Stimulated activated CD8-positive, alpha-beta memory T cell treated with anti-CD3 and anti-CD28 coated beads, Interleukin-7, amount 100 ng/mL, for 4 hours (primary cell): ENCODE results near the gene FRRS1L.

Experiments
- DNase-seq, 2 donors: peaks; one replicate each; pipeline ENCODE4 v3.0.0-alpha.2; 2020; ENCODE audit warnings: low read depth in 2 of 2

The FRRS1L gene

DNA sequence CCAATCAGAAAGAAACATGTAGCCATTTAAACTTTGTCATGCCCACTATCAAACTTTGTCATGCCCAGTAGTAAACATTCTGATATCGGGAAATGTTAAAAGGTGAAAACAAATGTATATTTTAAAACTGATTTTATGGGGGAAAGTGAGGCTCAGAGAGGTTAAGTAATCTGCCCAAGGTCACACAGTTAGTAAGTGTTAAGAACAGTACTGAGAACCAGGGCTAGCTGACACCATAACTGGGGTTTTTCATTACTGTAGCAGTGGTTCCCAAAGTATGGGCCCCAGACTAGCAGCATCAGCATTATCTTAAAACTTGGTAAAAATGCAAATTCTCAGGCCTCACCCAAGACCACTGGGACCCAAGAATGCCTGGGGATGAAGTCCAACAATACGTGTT lies 9.9 kb upstream of the FRRS1L start:
- DNase-seq, result no peak

DNA sequence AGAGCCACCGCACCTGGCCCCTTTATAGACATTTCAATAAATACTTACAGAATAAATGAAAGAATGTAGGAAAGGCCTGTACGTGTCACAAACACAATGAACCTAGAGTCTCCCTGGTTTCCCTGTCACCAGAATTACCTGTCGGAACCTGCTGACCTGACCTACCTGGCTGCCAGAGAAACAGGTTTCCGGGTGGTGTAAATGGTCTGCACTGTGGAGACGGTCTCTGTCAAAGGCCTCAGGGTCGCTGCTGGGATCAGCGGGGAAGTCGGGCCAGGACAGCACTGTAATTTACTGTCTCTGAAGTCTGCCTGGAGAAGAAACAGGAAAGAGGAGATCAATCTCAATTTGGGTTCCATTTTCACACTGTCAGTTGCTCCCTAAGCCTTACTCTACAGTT lies 9.3 kb upstream of the FRRS1L start:
- DNase-seq, result no peak

DNA sequence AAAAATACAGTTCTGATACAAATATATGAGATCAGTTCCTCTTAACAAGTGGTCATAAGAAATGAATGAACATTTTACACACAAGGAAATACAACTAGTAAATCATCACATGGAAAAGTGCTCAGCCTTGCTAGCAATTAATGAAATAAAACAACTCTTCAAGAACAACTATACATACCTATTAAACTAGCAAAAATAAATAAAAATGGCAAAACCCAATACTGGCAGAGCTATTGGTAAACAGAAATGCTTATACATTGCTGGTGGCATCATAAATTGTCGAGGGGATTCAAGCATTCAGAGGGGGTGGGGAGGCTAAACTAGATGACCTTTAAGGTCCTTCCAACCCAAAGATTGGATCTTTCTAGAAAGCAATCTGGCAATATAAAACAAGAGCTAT lies 5.9 kb upstream of the FRRS1L start:
- DNase-seq, result no peak

DNA sequence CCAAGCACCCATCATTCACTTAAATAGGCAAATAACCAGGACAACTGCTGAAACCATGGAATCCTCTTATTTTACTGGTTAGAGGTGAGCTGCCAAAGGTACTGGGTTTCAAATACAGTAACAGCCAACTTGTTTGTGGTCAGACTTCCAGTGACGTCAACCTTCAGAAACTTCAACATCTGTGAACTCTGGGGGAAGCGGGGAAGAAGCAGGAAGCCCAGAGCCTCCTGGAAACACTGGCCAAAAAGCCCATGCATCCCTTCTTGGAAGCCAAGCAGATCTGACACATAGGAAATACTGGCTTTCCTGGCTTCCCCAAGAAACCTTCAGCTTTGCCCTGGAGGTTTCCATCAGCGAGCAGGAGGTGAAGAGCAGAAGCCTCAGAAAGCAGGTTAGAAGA lies 4.9 kb upstream of the FRRS1L start:
- no peak for DNase-seq

DNA sequence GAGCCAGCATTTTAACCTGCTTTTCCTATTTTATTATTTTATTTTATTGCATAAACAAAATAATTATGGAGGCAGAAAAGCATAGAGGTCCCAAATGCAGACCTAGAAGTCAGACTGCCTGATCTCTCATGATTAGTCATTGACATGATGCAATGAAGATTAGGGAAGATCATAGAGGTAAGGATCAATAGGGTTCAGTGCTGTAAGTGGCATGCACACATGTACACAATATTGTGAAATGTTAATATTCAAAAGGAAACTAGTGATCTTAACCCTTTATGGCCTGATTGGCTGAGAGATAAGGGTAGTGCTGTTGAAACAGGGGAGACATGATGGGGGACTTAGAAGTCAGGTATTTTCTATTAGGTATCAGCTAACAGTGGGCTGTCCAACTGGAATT lies 1.1 kb upstream of the FRRS1L start:
- DNase-seq, result no peak

DNA sequence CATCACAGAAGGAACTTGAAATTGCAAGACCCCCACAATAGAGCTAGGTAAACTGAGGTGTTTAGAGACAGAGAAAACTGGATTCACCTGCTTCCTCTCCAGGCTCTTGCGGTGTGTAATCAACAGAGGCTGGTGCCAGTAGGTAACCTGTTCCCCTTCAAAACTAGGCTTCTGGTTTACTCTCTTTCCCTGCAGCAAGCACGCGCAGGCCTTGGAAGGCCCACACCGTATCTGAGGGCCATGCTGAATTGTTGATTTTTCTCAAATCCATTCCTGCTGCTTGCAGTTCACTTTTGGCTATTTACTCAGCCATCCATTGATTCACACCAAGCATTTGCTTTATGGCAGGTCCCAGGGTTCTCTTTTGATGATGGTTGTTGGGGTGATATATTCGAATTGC lies 667 bp upstream of the FRRS1L start:
- DNase-seq, result no peak

DNA sequence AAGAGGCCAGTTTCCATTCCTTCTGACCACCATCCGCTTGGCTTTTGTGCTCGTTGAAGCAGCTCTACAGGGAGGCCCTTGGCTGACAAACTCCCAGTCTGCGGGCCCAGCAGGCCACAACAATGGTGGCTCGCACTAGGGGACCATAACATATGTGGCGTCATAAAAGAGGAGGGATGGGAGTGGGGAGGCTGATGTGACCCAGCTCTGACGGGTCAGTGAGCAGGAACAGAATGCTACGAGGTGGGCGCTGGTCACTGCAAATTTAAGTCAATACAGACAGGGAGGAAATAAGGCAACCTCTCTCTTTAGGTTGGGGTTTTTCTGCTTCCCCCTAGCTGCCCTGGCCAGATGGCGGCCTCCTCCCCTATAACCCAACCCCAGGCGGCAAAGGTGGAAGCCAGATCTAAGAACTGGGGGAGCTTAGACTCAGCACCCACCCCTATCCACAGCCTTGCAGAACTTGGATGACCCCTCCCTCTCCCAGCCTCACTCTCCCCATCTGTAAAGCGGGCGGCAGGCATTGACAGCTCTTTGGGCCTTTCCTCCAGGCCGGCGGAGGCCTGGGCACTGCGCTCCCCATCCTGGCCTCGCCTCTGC lies 778 bp downstream of the FRRS1L start:
- no peak for DNase-seq

DNA sequence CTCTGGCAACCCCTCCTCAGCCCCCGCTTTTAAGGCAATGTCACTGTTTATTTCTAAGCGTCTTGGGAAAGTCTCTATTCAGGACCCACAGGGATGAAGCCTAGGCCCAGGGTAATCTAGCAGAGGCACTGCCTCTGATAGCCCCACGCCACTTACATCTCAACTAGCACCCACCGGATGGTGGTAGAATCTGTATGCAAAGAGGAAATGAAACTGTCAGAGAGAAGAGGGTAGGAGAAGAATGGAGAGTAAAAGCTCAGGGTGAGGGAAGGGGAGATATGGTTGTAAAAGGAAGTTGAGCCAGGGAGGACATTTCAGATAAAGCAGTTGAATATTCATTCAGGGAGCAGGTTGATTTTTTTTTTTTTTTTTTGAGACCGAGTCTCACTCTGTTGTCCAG lies 3.0 kb downstream of the FRRS1L start:
- no peak for DNase-seq

DNA sequence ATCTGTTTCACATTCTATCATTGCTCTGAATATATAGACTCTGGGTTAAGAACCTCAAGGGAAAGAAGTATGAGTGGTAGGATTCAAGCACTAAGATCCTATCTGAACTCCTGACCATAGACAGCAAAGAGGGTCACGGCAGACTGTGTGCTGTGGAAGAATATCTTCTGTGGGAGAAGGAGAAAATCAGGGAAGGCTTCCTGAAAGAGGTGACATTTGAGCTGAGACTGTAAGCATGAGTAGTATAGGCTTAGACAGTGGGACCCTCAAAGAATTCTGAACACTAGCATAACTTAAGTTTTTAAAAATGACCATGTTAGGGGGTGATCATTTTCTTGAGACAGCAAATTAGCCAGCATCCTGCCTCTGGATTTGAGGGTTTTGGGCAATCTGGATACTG lies 3.9 kb downstream of the FRRS1L start:
- DNase-seq, result no peak

DNA sequence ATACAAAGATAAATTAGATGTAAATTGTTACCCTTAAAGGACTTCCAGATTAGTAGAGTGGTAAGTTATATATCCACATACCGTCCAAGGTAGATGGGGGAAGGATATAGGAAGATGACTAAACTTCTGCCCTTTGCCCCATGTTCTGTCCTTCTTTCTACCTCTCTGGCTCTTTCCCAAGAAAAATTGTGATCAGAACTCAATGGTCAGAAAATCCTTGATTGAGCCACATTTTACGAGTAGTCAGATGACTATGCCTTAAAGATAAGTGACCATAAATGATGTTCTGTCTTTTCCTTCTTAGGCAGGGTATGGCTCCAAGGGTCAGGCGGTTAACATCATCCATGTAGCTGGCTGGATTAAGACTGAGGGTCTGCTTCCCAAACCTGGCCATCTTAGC lies 4.4 kb downstream of the FRRS1L start:
- no peak for DNase-seq

DNA sequence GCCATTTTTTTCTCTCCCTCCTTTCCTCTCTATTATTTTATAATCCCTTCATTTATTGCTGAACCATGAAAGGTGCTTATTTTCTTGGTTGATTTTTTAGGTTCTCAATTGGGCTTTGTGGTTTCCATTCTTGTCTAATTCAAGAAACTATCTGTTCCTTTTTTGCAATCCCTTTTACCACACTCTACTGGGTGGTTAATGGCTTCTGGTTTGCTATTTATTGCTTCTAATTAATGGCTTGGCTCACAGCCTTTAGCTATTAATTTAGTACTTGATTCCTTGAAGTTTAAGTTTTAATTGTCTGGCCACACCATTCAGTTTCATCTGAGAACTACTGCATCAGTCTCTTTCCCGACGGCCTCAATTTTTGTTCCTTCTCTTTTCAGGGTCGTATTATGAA lies 5.6 kb downstream of the FRRS1L start:
- no peak for DNase-seq

DNA sequence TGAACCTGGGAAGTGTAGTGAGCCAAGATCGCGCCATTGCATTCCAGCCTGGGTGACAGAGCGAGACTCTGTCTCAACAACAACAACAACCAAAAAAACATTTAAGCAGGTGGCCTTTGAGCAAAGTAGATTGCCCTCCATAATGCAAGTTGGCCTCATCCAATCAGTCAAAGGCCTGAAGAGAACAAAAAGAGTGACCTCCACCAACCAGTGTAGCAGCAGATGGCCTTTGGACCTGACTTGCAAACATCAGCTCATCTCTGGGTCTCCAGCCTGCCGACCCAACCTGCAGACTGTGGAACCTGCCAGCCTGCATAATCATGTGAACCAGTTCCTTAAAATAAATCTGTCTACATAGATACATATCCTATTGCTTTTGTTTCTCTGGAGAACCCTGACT lies 7.5 kb downstream of the FRRS1L start:
- no peak for DNase-seq

DNA sequence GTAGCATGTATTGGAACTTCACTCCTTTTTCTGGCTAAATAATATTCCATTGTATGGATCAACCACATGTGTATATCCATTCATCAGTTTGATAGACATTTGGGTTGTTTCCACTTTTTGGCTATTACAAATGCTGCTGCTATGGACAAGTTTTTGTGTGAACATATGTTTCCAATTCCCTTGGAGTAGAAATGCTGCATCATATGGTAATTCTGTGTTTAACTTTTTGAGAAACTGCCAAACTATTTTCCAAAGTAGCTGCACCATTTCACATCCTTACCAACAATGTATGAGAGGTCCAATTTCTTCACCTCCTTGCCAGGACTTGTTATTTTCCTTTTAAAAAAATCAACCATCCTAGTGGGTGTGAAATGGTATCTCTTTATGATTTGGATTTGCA lies 8.4 kb downstream of the FRRS1L start:
- no peak for DNase-seq

DNA sequence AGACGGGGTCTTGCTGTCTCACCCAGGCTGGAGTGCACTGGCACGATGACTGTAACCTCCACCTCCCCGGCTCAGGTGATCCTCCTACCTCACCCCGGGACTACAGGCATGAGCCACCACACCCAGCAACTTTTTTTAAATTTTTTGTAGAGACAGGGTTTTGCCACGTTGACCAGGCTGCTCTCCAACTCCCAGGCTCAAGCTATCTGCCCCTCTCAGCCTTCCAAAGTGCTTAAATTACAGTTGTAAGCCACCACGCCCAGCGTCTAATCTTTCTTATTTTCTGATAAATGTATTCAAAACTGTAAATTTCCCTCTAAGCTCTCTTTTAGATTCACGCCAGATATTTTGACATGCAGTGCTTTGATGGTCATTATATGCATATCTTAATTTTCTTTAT lies 10.3 kb downstream of the FRRS1L start:
- DNase-seq, result no peak

DNA sequence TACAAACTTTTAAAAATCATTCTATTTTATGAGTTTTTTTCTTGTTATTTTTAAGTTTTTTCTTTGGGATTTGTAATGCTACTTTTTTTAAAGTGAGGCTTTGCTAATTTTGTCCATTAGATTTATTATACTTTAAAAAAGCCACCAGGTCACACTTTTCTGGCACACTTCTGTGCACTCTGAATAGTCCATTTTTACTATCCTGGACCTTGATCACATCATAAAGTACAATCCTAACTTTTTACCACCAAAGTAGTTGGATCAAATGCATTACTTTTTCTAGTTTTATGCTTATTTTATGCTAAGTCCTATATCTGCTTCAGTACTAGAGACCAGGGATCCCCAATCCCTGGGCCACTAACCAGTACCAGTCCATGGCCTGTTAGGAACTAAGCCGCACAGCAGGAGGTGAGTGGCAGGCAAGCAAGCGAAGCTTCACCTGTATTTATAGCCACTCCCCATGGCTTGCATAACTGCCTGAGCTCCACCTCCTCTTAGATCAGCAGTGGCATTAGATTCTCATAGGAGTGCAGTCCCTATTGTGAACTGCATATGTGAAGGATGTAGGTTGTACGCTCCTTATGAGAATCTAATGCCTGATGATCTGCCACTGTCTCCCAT lies 16.0 kb downstream of the FRRS1L start:
- no peak for DNase-seq

DNA sequence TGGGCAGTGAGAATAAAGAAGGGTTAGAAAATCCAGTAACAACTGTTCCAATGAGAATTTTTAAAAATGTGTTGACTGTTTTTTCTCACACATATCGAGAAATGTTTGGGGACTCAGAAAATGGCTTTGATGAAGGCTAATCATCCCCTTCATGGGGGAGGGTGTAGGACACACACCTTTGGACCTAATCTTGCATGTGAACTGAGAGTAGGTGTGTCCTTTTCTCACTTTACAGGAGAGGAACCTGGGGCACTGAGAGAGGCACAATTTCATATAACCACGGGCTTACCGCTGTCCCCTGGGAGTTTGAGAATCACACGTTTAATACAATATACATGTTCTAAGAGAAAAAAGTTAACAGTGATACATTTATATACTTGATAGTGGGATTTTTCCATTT lies 17.3 kb downstream of the FRRS1L start:
- DNase-seq, result no peak

DNA sequence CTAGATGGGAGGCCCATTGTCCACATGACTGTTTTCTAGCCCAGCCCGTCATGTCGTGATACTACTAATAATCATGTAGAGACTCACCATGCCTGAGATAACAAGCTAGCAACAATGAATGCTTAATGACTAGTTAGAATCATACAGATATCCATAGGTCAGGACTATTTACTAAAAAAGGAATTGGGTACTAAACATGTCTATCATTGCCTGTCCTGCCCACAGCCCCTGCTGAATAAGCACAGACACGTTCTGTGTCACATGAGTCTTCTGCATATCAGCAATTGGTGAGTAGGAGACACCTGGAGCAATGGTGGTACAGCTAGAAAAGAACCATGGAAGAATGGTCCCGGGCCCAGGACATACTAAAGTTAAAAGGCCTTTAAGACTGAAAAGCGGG lies 18.0 kb downstream of the FRRS1L start:
- DNase-seq, result no peak

DNA sequence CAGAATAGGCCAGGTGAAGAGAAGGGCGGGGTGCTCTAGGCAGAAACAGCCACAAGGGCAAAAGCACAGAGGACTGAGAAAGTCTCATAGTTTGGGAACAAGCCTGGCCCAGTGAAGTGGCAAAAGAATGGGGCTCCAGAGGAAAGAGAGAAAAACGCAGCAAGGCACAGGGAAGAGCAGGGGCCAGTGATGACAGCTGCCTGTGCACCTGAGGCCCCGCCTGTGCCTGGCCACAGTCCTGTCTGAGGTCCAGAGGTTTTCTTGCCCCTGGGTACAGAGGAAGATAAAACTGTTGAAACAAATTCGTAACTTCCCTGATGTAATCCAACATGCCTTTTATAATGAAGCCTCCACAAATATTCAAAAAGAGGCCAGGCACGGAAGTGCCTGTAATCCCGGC lies 22.0 kb downstream of the FRRS1L start:
- DNase-seq, result no peak

DNA sequence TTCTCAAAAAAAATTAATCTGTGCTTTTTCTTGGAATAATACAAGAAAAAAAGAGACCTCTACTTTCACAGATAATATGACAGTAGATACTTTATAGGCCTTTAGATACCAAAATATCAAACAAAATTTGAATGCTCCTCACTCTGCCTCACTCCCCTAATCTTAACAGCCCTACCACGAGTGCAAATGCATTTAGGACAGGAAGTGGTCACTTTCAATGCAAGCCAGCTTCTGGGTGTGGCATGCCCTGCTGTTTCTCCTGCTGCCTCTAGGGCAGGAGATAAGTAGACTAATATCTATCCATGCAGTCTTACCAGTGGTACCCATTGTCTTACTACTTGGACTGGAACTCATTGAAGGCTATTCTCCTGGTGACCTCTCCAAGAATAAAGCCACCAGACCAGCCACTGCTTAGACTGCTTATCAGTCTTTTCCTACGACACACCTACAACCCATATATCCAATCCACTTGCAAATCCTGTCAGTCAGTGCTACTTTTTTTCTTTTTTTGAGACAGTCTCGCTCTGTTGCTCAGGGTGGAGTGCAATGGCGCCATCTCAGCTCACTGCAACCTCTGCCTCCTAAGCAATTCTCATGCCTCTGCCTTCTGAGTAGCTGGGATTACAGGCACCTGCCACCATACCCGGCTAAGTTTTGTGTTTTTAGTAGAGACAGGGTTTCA lies 23.0 kb downstream of the FRRS1L start:
- DNase-seq, result no peak

DNA sequence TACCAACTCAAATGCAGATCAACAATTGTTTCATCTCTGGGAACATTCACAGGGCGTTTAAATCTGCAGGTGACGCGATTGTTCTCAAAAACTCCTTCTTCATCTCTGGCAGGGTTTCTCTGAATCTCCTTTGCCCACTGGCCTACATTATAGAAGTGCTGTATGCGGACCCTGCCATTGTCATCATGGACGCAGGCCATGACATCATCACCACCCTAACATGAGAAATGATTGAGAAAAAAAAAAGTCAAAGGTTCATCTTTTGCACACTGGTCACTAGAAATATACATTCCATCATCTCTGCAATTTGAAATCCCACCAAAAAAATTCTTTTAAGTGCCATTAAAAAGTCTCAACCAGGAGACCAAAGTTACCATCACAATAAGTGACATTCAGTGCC lies 25.7 kb downstream of the FRRS1L start:
- no peak for DNase-seq

DNA sequence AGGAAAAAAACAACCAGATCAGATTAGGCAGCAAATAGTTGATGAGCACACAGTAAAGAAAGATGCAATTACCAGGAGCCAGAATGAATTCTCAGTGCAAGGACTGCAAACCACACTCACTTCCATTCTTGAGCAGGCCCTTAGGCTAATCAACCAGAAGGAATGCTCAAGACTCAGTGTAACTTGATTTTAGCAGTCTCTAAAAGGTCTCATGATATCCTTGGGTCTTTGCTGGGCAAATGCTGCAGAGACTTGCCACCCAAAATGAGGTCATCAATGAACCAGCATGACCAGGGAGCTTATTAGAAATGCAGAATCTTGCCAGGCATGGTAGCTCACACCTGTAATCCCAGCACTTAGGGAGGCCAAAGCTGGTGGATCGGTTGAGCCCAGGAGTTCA lies 27.2 kb downstream of the FRRS1L start:
- no peak for DNase-seq

DNA sequence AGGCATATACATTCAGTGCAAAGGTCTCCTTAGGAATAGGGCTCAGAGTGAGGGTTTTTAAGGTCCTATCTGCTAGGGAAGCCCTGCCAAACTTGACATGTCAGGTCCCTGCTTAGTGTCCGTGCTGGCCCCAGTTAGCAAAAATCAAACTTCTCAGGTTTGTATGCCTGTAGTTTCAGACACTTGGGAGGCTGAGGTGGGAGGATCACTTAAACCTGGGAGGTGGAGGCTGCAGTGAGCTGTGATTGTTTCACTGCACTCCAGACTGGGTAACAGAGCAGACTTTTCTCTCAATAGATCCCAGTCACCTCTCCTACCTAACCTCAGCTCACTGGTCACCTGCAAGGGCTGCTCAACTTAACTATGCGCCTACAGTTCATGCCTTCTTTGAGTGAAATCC lies 28.6 kb downstream of the FRRS1L start:
- DNase-seq, result no peak

DNA sequence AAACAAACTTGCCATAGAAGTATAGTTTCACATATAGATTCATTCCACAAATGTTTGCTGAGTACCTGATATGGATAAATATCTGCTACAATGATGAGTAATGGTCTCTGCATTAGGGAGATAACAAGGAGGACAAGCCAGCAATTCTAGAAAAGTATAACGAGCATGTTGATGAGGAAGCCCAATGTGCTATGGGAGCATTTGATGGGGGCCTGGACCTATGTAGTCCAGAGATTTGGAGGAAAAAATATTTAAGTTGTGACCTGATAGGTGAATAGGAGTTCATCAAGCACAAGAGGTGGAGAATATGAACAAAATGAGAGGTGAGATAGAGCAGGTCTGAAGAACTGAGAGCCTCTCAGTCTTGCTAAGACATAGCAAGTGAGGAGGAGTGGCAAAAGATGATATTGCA lies 32.9 kb downstream of the FRRS1L start:
- DNase-seq, result no peak

DNA sequence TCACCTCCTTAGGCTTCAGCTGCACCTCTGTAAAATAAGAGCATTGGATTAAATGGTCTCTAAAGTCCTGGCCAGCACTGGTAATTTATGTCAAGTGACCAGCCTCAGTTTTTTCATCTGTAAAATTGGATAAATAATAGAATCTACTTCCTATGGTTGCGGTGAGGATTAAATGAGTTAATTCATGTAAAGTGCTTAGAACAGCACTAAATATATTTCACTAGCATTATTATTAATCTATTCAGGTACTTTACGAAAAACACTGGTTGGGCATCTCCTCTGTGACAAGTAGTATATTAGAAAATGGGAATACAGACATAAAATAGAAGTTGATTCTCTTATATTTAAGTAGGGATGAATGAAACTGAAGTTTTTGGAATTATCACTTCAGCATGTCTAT lies 33.5 kb downstream of the FRRS1L start:
- DNase-seq, result no peak
